Measurements from ENCODE around the gene MIP.
"Not testable (repeated sequence)": the region's sequence is repeated elsewhere in the genome, so short reads cannot be mapped to it uniquely, and the experiment has no call there.

The MIP gene

GRCh38 chr12:56462565-56462964, 8.1 kb upstream of the MIP start:
- DNase-seq, result no peak

- no peak for DNase-seq
These were observed 7.0 kb upstream of the MIP start for GRCh38 chr12:56461235-56462159.

- no peak for DNase-seq
These were observed 3.4 kb upstream of the MIP start for GRCh38 chr12:56457817-56458216.

GRCh38 chr12:56451147-56451546, 3.3 kb downstream of the MIP start:
- no peak for DNase-seq

- DNase-seq, result no peak
These were observed 4.2 kb downstream of the MIP start for GRCh38 chr12:56450241-56450640.

GRCh38 chr12:56449622-56449984, 4.9 kb downstream of the MIP start:
- no peak for DNase-seq

GRCh38 chr12:56448860-56449621, 5.4 kb downstream of the MIP start, which contains the start of gene TIMELESS:
TIMELESS (minus strand) TSS chr12:56449426; CDS start chr12:56434170, 15,256 bp downstream.
- DNase-seq, result peak; percentile 87

GRCh38 chr12:56443208-56443607, 11.2 kb downstream of the MIP start:
- not testable (repeated sequence) for DNase-seq

- DNase-seq, result no peak
These were observed 16.9 kb downstream of the MIP start for GRCh38 chr12:56437430-56438176.

- DNase-seq, result no peak
These were observed 19.6 kb downstream of the MIP start for GRCh38 chr12:56434828-56435227.

- no peak for DNase-seq
These were observed 22.6 kb downstream of the MIP start for GRCh38 chr12:56431850-56432249.

GRCh38 chr12:56431288-56431687, 23.2 kb downstream of the MIP start:
- no peak for DNase-seq

GRCh38 chr12:56425940-56426438, 28.5 kb downstream of the MIP start:
- DNase-seq, result no peak

- DNase-seq, result peak; percentile 18
These were observed 29.3 kb downstream of the MIP start for GRCh38 chr12:56425193-56425592.

- DNase-seq, result no peak
These were observed 34.0 kb downstream of the MIP start for GRCh38 chr12:56420411-56420810.

GRCh38 chr12:56417739-56418138, 36.7 kb downstream of the MIP start:
- no peak for DNase-seq

- no peak for DNase-seq
These were observed 40.1 kb downstream of the MIP start for GRCh38 chr12:56414401-56414800.

- DNase-seq, result no peak
These were observed 41.1 kb downstream of the MIP start for GRCh38 chr12:56413392-56413791.

GRCh38 chr12:56411781-56412639, 42.4 kb downstream of the MIP start:
- DNase-seq, result no peak

- no peak for DNase-seq
These were observed 43.7 kb downstream of the MIP start for GRCh38 chr12:56410768-56411167.

GRCh38 chr12:56408799-56409417, 45.5 kb downstream of the MIP start:
- DNase-seq, result no peak

- DNase-seq, result not testable (repeated sequence)
These were observed 50.2 kb downstream of the MIP start for GRCh38 chr12:56404227-56404626.
